GM21381 (cell line): ENCODE data around the gene COLEC11.
"Not testable (repeated sequence)": the region's sequence is repeated elsewhere in the genome, so short reads cannot be mapped to it uniquely, and the experiment has no call there.

Experiments used
- ATAC-seq: cut with Tn5 transposase; IDR thresholded peaks from one replicate; pipeline ENCODE4 v1.9.1; 2021; ENCODE audit warnings: mild to moderate bottlenecking, moderate library complexity; ENCODE audit not compliant: unreplicated experiment

Gene COLEC11

GRCh38 chr2:3620834-3621233 is 25.9 kb downstream of the COLEC11 start:
- no peak for ATAC-seq

DNA sequence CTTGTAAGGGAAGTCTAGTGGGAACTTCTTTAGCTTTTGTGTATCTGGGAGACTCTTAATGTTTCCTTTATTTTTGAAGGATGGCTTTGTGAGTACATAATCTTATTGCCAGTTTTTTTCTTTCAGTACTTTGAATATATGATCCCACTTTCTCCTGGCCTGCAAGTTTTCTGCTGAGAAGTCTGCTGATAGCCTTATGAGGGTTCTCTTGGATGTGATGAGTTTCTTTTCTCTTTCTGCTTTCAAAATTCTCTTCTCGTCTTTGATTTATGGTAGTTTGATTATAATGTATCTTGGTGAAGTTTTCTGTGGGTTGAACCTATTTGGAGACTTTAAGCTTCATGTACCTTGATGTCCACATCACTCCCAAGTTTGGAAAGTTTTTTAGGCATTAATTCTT is 28.1 kb downstream of the COLEC11 start:
- ATAC-seq: no peak

- peak; percentile 52 for ATAC-seq
Observed at GRCh38 chr2:3624059-3624794, 29.3 kb downstream of the COLEC11 start.

GRCh38 chr2:3625186-3625585 is 30.3 kb downstream of the COLEC11 start:
- no peak for ATAC-seq

DNA sequence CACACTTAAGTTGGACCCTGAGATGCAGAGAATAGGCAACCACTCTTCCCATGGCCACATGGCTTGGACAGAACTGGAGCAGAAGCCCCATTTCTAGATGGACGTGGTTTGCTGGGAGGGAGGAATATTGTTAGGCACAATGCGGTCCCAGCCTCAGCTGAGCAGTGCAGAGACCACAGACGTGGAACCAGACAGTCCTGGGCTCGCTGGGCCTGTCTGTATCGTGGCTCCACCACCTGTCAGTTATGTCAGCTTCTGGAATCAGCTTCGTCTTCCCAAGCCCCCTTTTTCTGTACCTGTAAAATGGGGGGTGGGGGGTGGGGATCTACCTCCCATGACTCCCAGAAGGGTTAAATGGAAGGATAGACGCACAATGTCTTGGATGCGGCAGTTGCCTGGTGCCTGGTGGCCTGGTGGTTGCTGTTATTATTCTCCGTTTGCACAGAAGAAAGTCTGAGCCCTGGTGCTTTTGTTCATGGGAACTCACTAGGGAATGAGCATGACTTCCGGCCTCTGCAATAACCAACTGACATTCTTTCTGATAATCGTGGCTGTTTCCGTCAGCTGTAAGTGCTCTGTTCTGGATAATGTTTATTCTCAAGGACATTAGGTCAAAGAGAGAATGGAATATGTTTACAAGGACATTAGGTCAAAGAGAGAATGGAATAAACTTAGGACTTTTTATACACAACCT is 31.4 kb downstream of the COLEC11 start:
- ATAC-seq: no peak

DNA sequence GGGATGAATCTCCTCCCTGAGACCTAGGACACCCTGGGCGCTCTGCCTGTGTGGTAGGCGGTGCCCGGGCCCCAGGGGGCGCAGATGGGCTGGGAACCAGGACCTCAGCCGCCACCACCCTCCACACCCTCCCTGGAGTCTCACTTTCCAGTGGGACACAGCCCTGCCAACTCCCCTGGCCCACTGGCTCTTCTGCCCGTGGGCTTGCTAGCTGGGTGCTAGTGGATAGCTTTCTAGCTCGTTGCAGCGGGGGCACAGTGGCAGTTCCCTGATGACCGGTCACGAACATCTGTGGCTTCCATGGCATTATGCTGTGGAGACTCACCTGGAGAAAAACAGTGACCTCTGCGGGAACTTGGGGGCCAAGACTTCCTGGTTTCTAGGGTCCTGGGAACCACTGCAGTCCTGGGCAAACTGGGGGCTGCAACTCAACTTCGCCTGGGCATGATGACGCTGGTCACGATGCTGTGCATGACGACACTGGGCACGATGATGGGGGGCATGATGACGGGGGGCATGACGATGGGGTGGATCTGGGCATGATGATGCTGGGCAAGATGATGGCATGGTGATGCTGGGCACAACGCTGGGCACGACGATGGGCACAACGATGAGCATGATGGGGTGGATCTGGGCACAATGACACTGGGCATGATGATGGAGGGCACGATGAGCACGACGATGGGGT is 32.0 kb downstream of the COLEC11 start:
- no peak for ATAC-seq

GRCh38 chr2:3627500-3628100 is 32.7 kb downstream of the COLEC11 start:
- no peak for ATAC-seq

- no peak for ATAC-seq
Observed at GRCh38 chr2:3628241-3628679, 33.3 kb downstream of the COLEC11 start.

- no peak for ATAC-seq
Observed at GRCh38 chr2:3628800-3629199, 33.9 kb downstream of the COLEC11 start.

- no peak for ATAC-seq
Observed at GRCh38 chr2:3630631-3631030, 35.7 kb downstream of the COLEC11 start.

DNA sequence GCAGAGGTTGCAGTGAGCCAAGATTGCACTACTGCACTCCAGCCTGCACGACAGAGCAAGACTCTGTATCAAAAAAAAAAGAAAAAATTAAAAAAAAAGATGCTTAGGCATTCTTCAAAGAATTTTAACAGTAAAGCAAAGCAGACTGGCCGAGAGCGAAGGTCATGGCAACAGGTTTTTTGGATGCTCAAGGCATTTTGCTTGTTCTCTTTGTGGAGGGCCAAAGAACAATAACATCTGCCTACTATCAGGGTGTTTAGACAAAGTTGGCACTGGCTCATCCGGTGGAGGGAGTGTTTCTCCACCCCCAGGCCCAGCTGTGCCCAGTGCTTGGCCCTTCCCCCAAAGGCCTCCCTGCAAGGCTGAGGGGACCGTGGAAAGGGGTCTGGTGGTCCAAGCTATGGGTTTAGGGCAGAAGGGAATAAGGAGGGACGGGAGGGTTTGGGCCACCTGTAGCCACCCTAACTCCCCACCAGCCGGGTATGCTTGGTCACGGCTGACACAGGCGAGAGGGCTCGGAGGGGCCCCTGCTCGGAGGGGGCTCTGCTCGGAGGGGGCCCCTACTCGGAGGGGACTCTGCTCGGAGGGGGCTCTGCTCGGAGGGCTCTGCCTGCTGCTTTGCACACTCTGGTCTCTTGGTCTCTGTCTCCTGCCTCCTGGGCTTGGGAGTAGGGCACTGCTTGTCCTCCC is 36.4 kb downstream of the COLEC11 start:
- ATAC-seq: no peak

DNA sequence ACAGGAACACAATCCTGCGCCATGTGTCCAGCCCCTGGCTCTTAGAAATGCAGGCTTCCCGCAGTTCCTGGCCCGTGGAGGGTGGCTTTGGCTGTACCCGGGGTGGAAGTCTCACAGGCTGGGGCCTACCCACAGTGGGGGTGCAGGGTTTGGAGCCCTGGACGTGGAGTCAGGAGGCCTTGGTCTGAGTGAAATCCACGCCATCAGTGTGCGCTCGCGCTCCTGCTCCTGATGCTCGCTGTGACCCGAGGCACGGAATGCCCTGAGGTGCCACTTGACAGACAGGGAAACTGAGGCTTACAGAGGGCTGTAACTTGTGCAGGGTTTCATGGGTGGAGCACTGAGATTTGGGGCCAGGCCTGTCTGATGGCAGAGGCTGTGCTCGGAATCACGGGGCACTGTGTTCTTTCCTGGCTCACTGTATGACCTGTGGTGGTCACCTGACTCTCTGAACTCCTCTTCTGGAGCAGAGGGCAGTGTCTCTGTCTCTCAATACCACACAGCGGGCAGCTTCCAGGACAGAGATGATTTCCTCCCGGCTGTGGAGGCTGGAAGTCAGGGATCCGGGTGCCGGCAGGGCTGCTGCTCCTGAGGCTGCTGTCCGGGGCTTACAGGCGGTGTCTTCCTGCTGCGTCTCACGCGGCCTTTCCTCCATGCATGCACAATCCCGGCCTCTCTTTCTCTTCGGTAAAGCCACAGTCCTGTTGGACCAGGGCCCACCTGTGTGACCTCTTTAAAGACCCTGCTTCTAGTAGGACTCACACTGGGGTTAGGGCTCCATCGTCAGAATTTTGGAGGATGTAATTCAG is 37.1 kb downstream of the COLEC11 start:
- ATAC-seq: no peak

DNA sequence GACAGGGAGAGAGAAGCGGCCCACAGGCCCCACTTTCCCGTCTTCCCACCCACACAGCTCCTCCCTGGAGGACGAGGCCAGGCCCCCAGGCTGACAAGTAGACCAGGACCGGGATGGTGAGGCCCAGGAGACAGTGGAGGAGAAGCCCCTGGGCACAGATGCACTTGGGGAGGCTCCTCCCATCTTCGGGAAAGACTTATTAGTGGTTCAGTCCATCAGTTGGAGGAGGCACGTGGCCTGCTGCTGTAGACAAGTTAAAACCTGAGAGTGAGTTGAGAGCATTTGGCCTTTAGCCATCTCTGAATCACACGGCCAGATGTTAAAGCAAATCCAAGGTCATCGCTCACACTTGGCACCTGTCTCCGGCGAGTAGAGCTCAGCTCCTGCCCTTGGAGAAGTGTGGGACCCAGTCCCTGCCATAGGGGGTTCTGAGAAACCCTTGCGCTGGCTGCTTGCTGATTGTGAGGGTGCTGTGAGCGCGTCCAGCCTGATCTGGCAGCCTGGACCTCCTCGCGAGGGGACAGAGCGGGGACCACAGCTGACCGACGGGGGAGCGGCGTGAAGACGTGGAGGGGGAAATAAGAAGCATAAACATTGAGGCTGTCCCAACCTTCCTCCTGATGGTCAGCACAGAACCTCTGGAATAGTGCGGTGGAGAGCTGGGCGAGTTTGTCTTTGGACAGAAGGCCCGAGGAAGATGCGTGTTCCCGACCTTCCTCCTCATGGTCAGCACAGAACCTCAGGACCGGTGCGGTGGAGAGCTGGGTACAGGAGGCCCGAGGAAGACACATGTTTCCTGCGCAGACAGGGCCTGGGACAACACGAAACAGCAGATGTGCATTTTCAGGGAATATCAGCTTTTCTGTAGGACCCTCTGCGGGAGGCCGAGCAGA is 38.4 kb downstream of the COLEC11 start:
- no peak for ATAC-seq

- no peak for ATAC-seq
Observed at GRCh38 chr2:3633982-3634595, 39.2 kb downstream of the COLEC11 start.

GRCh38 chr2:3634596-3635121 is 39.7 kb downstream of the COLEC11 start:
- no peak for ATAC-seq

- no peak for ATAC-seq
Observed at GRCh38 chr2:3635171-3635974, 40.5 kb downstream of the COLEC11 start.

GRCh38 chr2:3635975-3636327 is 41.0 kb downstream of the COLEC11 start:
- not testable (repeated sequence) for ATAC-seq
